Pulmonary artery endothelial cell (primary cell): ENCODE data around the gene FERMT3. TPM values are rescaled to one million over a fixed set of nuclear protein-coding genes. Genes with fewer than 3 reads are reported as not detected.

Source experiments
- DNase-seq: peaks from one replicate; pipeline ENCODE4 v3.0.0-alpha.2; 2011; ENCODE audit warnings: low read depth, low spot score
- total RNA-seq: library from RNA; depleted of rRNA; stranded (reverse); fragments of >200 nt; gene quantifications from 2 replicates; pipeline ENCODE4 v1.2.3, GENCODE V29; 2014

Gene FERMT3
- total RNA-seq, 1 donor from 2014 or later = 109 TPM

DNA sequence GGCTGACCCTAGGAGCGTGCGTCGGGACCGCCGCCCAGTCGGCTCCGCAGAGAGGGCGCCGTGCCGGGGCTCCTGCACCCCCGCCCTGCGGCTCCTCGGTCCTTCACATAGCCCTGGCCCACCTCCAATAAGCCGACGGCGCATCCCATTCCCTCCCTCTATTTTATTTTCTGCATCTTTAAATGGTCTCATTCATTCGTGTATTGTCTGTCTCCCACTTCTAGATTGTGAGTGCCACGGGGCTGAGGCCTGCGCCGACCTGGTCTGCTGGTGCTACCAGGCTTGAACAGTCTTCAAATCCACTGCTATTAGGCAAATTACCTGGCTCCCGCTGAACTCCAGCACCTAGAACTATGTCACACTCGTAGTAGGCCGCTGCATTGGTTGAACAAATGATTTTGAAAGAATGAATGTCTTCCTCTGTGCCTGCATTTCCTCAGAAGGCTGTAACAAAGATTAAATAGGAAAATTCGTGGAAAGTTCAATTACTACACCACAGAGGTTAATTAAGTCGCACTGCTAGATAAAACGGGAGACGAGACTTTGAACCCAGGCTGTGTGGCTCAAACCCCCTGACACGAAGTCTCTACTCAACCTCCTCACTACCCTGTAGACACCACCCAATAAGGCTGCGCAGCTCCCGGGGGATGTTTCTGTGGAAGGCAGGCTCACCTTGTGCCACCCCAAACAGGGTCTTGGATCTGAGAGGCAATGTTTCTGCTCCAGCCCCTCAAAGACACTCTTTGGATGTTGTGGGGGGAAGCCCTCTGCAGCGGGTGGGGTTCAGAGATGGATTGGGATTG lies 41.4 kb downstream of the FERMT3 start:
- no peak for DNase-seq

DNA sequence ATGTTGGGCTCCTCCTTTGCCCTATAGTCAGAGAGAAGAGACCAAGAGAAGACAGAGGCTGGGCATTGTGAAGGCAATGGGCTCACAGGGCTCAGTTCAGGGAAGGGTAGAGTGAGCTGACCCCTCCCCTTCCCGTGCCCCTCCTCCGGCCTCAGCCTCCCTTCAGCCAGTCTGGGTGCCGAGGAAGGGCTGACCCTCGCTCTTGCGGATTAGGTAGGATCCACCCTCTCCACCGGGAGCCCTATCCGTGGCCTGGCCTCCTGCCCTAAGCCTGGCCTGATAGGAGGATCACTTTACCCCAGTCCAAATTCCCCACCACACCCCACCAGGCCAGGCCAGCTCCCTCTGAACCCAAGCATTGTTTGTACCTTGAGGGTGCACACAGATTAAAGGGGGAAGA lies 42.1 kb downstream of the FERMT3 start:
- no peak for DNase-seq

DNA sequence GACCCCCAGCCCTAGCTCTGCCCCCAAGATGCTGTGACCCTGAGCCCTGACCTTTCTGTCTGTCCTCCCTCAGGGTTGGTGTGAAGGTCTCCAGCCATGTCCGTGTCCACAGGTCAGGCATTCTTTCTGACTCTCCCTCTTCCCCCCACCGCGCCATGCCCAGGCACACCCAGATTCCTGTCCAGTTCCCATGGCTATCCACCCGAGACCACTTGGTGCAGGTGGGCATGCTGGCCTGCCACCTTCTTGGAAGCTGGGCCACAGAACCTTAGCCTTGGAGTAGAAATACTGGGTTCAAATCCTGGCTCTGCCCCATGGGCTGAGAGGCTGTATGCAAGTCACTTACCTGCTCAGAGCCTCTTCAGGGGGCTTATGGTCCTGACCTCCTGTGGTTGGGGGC lies 42.5 kb downstream of the FERMT3 start:
- no peak for DNase-seq

DNA sequence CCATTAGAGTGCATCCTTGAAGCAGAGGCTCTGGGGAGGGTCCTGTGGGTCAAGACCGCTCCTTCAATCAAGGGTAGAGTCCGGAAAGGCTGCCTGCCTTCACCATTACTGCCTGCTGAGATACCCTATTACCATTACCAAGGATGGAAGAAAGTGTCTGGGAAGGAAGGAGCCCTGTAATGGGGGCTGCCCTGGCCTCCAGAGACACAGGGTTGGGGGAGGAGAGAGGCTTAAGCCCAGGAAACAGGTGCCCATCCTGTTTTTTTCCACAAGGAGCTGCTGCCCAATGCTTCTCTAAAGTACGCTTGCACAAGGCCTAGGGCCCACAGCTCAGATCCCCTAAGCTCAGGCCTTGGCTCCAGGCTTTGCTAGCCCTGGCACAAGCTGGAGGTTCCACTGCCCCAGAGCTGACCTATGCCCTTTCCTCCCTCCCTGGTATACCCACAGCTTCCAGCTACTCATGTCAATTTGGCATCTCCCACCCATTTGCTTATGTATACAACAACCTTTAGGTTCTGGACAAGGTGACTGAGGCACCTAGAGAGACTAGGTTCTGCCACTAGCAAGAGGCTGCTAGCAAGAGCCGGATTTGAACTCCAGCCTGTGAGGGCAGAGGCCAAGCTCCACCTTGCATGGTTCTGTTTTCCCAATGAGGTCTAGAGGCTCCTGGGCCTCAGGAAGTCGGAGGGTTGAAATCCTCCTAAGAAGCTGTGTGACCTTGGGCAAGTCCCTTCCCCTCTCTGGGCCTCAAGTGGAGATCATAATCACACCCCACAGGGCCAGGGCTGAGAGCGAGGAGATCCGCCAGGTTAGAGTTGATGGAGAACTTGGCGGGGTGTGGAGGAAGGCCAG lies 43.3 kb downstream of the FERMT3 start:
- DNase-seq = no peak

DNA sequence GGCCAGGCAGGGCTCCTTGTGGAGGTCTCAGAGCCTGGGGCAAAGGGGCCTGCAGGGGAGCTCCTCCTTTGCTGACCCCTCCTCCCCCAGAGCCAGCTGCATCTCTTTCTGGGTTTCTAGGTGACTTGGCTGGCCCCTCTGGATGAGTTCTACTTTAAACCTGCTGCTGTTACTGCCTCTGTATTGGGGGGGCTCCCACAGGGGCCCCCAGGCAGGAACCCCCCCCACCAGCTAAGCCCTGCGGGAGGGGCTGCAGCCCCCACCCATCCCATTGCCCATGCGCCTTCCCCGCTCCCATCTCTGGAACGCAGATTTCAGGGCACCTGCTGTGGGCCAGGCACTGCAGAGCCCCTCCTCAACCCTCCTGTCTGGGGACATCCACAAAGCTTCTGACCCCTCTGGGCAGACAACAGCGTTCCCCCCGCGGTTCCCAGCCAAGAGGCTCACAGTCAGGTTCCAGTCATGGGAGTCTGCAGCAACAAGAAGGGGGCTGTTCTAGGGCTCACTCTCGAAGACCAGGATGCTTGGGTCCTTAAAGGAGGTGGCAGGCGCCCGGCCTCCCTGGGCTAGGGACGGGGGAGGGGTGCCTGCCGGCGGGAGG lies 44.0 kb downstream of the FERMT3 start:
- no peak for DNase-seq

DNA sequence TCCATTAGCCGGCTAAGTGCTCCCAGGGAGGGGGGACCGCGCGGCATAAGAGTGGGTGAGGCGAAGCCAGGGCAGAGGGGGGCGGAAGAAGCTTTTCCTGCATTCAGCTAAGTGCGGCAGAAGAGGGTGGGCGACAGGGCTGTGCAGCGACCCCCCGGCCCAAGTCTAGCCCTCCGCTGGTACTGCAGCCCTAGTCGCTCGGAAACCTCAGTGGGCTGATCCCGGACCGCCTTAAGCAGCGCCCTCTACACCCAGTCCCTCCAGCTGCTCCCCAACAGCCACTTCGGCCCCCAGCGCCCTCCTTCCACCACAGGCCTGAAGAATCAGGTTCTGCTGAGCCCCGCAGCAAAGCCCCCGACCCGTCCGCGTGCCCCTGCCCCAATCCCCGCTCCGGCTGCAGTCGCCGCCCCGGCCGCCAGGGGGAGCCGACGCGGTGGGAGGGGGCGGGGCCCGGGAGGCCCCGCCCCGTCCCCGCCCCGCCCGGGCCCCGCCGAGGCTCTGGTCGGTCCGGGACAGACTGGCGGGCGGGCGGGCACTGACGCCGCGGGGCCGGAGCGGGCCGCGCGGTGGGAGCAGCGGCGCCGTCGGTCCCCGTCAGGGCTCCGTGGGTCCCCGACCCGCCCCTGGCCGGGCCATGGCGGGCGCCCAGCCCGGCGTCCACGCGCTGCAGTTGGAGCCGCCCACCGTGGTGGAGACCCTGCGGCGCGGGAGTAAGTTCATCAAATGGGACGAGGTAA lies 44.7 kb downstream of the FERMT3 start, which contains the start of gene PLCB3:
Gene PLCB3 (plus strand): TSS at position 515 of the 737 bp plus-strand sequence. CDS start 120 bp downstream, at position 635.
- DNase-seq = no peak

DNA sequence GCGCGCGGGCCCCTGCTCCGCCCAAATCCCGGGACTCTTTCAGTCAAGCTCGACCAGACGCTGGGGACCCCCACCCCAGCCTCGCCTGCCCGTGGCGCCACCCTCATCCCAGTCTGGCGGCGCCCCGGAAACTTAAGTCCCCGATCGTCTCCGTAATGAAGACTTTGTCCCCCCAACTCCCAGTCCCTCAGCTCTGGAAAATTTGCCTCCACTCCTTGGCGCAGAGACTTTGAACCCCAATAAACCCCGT lies 45.2 kb downstream of the FERMT3 start:
- DNase-seq = no peak

DNA sequence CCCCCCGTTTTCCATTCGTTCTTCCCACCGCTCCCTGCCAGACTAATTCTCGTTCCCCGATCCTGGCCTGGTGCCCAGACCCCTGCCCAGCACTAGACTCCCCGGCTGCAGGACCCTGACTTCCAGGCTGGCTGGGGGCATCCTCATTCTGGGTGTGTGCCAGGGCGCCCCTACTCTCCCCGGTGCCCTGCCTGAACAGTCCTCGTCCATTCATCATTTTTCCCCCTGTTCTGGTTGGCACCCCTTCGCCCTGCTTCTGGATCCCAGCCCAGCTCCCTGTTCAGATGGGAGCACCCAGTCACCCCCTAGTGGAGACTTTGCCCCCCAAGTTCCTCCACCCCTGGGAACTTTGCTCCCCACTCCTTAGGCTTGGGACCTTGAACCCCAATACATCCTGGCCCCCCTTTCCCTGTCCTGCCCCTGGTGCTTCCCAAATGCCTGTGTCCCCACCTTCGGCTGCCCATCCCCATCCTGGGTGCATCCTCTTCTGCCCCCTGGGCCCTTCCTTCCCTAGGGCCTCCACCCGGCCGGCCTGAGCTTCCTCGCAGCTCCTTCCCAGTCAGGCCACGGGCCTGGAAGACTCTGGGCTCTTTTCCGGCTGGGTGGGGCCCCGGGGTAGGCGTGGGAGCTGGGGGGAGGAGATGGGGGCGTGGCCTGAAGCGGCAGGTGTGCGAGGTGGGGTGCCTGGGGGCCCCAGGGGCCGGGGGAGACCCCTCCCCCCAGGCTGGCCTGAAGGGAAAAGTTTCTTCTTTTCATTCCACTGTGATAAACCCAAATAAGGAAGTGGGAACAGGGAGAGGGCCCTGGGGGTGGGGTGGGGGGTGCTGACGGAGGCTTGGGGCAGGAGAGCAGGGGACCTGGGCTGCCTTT lies 45.7 kb downstream of the FERMT3 start:
- no peak for DNase-seq

DNA sequence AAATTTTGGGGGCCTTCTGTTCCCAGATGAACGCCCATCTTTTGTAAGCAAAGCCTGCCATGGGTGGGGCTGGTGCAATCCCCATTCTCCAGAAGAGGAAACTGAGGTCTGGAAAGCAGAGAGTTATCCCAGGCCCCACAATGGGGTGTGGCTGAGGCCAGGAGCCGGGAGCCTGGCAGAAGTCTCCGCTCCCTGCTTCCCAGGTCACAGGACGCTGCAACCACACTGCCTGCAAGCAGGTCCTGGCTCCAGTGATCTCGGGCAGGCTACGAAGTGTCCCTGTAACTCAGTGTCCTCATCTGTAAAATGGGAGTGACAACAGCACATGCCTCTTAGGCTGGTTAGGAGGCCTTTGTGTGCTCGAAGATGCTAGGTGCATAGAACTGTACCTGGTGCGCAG lies 46.5 kb downstream of the FERMT3 start:
- no peak for DNase-seq

DNA sequence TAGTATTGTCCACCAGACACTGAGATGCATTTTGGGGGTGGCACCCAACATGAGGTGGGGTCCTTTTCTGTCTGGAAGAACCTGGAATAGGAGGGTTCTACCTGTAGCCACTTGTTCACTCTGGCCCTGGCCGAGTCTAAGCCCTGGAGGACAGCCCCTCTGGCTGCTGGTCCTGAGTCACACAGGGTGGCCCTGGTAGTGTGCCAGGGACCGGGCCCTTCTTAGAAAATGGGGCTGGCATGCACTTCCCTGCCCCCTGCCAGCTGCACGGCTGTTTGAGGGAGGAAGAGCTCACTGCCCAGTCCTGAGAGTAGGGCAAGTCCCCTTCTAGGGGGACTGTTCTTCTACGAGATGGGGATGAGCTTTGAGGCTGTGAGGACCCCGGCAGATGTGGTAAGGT lies 47.0 kb downstream of the FERMT3 start:
- DNase-seq = no peak

DNA sequence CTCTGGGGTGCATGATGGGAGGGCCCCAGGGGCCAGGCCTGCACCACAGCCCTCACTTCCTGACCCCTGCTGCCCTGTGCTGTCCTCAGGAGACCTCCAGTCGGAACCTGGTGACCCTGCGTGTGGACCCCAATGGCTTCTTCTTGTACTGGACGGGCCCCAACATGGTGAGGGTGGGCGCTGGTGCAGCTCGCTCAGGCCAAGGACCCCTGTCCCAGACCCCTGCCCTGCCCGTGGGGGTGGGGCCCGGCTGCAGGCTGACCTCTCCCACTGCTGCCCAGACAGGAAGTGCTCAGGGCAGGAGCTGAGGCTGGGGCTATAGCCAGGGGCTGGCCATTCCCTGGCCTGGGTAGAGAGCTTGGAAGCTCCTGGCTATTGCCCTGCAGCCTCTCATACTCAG lies 47.8 kb downstream of the FERMT3 start:
- DNase-seq = no peak

DNA sequence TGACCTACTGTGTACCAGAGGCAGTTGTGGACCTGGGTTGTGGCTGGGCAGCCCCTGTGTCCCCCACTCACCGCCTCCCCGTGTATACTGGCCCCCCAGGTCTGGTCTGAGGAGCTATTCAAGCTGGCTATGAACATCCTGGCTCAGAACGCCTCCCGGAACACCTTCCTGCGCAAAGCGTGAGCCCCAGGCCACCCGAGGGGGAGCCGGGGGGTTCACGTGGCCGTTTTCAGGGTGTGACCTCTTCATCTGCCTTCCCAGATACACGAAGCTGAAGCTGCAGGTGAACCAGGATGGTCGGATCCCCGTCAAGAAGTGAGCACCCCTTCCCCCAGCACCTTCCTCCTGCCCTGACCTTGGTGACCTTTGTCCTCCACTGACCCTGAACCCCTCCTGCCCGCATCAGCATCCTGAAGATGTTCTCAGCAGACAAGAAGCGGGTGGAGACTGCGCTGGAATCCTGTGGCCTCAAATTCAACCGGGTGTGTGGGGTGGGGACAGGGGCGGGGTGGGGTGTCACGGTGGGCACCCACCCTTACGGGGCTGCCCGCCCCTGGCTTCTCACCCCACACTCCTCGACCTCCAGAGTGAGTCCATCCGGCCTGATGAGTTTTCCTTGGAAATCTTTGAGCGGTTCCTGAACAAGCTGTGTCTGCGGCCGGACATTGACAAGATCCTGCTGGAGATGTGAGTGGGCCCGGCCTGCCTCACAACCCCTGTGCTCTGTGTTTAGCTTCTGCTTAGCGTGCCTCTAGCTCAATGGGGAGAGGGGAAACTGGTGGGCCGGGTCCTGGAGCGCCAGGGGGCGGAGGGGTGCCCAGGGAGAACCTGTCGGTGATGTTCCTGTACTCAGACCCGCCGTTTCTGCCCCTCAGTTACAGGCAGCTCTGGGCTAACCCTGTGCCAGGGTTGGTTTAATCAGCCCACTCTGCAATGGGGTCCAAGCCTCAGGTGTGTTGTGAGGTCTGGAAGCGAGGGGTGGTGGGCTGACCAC lies 48.9 kb downstream of the FERMT3 start:
- no peak for DNase-seq

DNA sequence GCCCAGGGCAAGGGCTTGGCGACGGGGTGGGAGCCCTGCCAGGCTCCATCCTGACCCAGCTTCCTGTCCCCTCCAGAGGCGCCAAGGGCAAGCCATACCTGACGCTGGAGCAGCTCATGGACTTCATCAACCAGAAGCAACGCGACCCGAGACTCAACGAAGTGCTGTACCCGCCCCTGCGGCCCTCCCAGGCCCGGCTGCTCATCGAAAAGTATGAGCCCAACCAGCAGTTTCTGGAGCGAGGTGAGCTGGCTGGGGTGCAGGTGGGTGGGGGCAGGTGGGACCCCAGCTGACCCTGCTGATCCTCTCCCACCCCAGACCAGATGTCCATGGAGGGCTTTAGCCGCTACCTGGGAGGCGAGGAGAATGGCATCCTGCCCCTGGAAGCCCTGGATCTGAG lies 49.8 kb downstream of the FERMT3 start:
- DNase-seq = no peak

DNA sequence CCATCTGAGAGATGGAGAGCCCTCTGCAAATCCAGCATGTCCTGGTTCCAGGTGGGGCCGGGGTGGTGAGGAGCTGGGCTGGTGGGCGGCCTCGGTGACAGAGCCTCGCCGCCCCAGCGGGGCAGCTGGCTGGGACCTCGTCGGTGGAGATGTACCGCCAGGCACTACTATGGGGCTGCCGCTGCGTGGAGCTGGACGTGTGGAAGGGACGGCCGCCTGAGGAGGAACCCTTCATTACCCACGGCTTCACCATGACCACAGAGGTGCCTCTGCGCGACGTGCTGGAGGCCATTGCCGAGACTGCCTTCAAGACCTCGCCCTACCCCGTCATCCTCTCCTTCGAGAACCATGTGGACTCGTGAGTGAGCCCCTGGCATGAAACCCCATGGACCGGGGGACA lies 51.8 kb downstream of the FERMT3 start:
- DNase-seq = no peak

DNA sequence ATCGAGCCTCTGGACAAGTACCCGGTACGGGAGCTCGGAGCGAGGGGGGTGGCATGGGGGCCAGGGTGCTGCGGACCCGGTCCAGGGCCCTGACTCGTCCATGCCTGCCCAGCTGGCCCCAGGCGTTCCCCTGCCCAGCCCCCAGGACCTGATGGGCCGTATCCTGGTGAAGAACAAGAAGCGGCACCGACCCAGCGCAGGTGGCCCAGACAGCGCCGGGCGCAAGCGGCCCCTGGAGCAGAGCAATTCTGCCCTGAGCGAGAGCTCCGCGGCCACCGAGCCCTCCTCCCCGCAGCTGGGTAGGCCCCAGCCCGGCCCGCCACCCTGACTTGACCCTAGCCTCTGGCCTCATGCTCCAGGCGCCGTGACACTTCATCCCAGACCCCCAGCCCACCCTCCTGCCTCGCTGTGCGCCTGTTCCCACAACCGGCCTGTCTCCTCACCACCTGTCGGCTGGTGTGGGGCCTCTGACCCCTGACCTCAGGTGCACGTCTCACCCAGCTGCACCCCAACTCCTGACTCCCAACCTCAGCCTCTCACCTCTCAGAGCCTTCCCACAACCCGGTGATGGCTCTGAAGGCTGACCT lies 52.5 kb downstream of the FERMT3 start:
- no peak for DNase-seq

DNA sequence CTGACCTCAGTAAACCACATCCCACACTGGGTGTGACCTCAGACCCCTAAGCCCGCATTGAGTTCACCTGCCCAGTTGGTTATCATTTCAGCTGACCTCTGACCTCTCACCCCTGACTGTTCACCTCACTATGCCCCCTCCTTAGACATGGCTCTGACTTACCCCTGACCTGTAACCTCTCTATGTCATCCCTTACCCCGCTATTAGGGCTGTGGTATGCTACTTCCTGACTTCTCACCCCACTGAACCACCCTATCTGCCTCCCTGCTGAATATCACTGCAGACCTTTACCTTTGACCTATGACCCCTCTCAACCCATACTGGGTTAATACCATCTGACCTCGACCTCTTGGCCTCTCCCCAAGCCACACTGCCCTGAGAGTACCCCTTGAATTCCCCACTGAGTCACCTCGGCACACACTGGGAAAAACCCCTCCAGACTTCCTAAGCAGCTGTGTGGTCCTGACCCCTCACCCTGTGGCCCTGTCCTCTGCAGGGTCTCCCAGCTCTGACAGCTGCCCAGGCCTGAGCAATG lies 53.1 kb downstream of the FERMT3 start:
- DNase-seq = no peak

DNA sequence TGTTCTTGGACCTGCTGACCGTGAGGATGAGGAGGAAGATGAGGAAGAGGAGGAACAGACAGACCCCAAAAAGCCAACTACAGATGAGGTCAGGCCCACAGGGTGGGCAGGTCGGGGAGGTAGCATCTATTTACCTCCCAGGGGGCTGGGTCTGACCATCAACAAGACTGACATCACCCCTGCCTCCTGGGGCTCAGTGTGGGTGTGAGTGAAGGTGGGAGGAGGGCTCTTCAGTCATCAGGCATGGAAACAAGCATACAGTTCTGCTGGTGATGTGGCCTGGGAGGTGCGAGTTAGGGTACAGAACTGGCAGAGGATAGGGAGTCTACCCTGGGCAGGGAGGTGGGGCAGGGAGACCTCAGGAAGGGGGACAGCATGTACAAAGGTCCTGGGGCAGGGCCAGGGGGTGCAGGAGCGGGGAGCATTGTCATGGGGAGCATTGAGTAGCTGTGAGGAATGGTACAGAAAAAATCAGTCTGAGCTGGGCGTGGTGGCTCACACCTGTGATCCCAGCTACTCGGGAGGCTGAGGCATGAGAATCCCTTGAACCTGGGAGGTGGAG lies 53.7 kb downstream of the FERMT3 start:
- no peak for DNase-seq

DNA sequence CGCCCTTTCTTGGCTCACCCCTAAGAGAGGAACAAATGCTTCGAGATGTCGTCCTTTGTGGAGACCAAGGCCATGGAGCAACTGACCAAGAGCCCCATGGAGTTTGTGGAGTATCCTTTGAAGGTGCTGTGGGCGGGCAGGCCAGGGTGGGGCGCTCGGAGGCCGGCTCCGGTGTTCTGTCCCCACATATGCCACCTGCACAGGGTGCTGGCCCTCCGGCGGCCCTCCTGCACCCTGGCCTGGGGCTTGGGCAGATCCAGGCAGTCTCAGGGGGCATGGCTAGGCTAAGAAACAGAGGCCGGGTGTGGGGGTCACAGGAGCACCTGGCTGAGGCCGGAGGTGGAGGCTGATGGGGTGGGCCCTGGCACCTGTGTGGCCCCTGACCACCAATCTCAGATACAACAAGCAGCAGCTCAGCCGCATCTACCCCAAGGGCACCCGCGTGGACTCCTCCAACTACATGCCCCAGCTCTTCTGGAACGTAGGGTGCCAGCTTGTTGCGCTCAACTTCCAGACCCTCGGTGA lies 55.1 kb downstream of the FERMT3 start:
- no peak for DNase-seq
